GM18858 (cell line): Measurements from ENCODE around the gene HOXC13.

Experiments
- ATAC-seq: cut with Tn5 transposase; IDR thresholded peaks from one replicate; pipeline ENCODE4 v1.9.1; 2021; ENCODE audit not compliant: unreplicated experiment

The HOXC13 gene

GRCh38 chr12:53939141-53940108, 794 bp downstream of the HOXC13 start:
- ATAC-seq: no peak

DNA sequence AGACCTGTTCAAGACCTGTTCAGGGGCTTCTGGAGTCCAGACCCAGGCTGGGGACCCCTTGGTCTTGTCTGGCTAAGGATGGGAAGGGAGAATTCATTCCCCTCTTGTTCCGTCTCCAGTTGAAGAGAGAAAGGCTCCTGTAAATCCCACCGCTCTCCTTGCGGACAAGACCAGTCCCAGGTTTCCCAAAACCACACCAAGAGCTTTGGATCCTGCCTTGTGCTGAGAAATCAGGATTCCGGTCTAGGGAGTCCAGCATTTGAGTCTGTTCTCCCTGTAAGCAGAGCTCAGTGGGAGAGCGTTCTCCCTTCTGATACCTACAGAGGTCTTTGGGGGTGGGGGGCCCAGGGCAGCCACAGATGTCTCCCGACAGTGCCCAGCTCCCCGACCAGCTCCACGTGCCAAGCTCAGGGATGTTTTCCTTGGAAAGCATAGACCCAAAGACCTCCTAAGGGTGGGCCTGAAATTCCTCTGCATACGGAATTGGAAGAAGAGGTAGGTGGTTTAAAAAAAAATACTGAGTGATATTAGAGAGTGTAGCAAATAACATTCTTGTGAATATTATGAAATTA, 1.9 kb downstream of the HOXC13 start:
- no peak for ATAC-seq

GRCh38 chr12:53941187-53941586, 2.6 kb downstream of the HOXC13 start:
- no peak for ATAC-seq

GRCh38 chr12:53941750-53942149, 3.1 kb downstream of the HOXC13 start:
- ATAC-seq: no peak

DNA sequence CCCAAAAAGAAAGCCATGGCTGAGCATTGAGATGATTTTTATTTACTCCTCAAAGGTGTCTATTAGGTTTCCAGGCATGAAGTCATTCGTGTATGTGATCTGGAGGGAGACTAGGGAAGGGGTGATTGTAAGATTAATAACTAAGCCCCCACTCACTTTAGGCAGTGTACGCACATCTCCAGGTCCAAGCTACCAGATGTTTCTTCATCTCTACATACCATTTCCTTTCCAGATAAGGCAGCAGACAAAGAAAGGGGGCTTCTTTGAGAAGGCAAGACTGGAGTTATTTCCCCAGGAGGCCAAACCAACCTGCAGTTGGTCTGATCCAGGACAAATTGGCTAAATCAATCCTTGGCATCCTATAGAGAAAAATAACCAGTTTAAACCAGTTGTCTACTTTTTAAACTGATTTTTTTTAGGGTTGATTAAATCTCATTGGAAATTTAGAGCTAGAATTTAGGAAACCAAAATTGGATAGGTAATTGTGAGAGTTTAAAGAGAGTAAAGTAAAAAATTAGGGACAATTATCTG, 3.9 kb downstream of the HOXC13 start:
- no peak for ATAC-seq

- ATAC-seq: no peak
These were observed 5.6 kb downstream of the HOXC13 start for GRCh38 chr12:53944209-53944608.

GRCh38 chr12:53944907-53945847, 6.5 kb downstream of the HOXC13 start:
- ATAC-seq: no peak

DNA sequence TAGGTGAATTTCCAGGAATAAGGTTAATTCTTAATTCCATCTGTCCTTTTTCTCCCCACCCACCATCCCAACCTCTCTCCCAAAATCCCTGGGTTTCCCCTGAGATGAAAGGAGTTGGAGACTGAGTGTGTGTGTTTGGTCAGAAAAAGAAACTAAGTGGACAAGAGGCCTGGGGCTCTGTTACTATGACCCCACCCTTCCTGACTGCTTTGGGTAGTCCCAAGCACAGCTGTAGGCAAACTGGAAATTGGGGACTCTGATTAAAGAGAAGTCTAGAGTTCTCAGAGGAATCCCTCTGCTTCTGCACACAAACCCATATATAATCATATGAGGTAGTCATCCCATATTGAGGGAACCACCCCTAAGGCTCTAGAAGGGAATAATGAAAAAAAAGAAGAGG, 9.1 kb downstream of the HOXC13 start:
- no peak for ATAC-seq

- ATAC-seq: no peak
These were observed 10.3 kb downstream of the HOXC13 start for GRCh38 chr12:53948650-53949593.

GRCh38 chr12:53949631-53950436, 11.2 kb downstream of the HOXC13 start:
- no peak for ATAC-seq

GRCh38 chr12:53950437-53950773, 11.8 kb downstream of the HOXC13 start:
- no peak for ATAC-seq

- no peak for ATAC-seq
These were observed 12.4 kb downstream of the HOXC13 start for GRCh38 chr12:53950789-53951576.

- ATAC-seq: no peak
These were observed 13.1 kb downstream of the HOXC13 start for GRCh38 chr12:53951577-53952334.

- no peak for ATAC-seq
These were observed 13.7 kb downstream of the HOXC13 start for GRCh38 chr12:53952335-53952694.

DNA sequence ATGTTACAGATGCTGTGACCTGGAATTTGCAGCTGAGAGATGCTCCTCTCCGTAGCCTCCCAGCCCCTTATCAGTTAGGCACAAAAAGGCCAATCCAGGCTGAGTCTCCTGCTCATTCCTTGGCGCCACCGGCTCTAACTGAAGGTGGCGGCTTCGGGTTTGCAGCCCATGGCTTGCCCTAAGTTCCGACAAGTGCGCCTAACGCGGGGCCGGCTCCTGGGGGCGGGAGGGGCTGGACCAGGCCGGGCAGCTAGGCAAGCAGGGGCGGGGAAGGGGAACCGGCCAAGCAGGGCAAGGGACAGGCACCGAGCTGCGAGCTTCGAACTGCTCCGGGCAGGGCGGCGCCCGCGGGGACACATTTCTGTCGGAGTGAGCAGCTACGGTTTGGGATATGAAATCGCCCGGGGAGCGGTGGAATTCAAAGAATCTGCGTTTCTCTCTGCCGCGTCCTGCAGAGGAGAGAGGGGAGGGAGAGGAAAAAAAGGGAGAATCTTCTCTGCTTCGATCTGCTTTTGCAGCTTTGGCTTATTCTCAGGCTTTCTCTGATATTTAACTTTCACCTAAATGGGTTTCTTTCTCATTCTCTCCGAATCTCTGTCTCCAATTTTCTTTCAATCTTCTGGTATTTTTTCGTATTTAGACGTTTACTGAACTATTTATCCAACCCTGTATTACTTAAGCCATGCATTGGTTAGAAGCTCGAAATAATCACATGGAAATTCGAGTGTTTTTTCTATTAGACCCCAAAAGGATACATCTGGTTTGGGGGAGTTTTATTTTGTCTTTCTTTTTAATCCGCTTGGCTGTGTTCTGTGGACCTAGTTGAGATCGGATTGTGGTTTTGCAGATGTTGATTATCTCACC, 14.5 kb downstream of the HOXC13 start:
- ATAC-seq: no peak

GRCh38 chr12:53953831-53954693, 15.4 kb downstream of the HOXC13 start:
- ATAC-seq: no peak
